ENCODE measurements around the gene MAPKBP1.

MAPKBP1 gene

GRCh38 chr15:41843571-41843970 is 69.3 kb downstream of the MAPKBP1 start:
- Histone ChIP-seq H3K4me1 (ENCODE audit: control insufficient read depth, insufficient read depth, low read length) (no peaks in the 10 kb centered on the region), H3K4me3 (ENCODE audit: low read length) (no peak overlapping the region), H3K4me2 (ENCODE audit: low read length) (no peak overlapping the region), H3K36me3 (ENCODE audit: insufficient read depth, low read length) (no peaks in the 10 kb centered on the region), H3K9ac (ENCODE audit: low read depth, low read length) (no peak overlapping the region), H3K9me3 (replicated peaks; ENCODE audit: low read length) (no peaks in the 10 kb centered on the region), H3K27me3 (ENCODE audit: control insufficient read depth, insufficient read depth, low read length) (no peaks in the 10 kb centered on the region)

DNA sequence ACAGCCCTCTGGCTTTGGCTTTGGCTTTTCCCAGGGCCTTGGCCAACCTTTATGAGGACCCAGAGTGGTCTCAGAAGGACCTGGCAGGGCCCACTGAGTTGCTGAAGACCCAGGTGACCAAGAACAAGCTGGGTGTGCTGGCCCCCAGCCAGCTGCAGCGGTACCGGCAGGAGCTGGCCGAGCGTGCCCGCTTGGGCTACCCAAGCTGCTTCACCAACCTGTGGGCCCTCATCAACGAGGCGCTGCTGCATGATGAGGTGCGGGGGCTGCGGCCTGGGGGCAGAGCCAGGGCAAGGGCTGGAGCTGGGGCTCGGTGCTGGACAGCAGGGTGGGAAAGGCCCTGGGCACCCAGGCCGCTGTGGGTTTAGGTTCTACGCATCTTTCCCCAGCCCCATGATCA is 70.5 kb downstream of the MAPKBP1 start:
- H3K4me3 ChIP-seq (ENCODE audit: low read length), result no peak overlapping the region
- H3K36me3 ChIP-seq (ENCODE audit: insufficient read depth, low read length), result no peaks in the 10 kb centered on the region
- no peak overlapping the region for H3K9ac ChIP-seq (ENCODE audit: low read depth, low read length)
- H3K27me3 ChIP-seq (ENCODE audit: control insufficient read depth, insufficient read depth, low read length), result no peaks in the 10 kb centered on the region
- H3K9me3 ChIP-seq (replicated peaks; ENCODE audit: low read length), result no peaks in the 10 kb centered on the region
- H3K4me1 ChIP-seq (ENCODE audit: control insufficient read depth, insufficient read depth, low read length), result no peaks in the 10 kb centered on the region
- no peak overlapping the region for H3K4me2 ChIP-seq (ENCODE audit: low read length)

- Histone ChIP-seq H3K4me3 (ENCODE audit: low read length) (no peak overlapping the region), H3K9me3 (replicated peaks; ENCODE audit: low read length) (no peaks in the 10 kb centered on the region), H3K9ac (ENCODE audit: low read depth, low read length) (no peak overlapping the region), H3K4me2 (ENCODE audit: low read length) (no peak overlapping the region), H3K27me3 (ENCODE audit: control insufficient read depth, insufficient read depth, low read length) (peaks cover 17% of the 10 kb centered on the region), H3K4me1 (ENCODE audit: control insufficient read depth, insufficient read depth, low read length) (no peaks in the 10 kb centered on the region), H3K36me3 (ENCODE audit: insufficient read depth, low read length) (no peaks in the 10 kb centered on the region)
Measured at GRCh38 chr15:41847206-41847605, 72.9 kb downstream of the MAPKBP1 start.

- no peak overlapping the region for H3K4me2 ChIP-seq (ENCODE audit: low read length)
- H3K4me3 ChIP-seq (ENCODE audit: low read length), result no peak overlapping the region
- H3K27me3 ChIP-seq (ENCODE audit: control insufficient read depth, insufficient read depth, low read length), result peaks cover 19% of the 10 kb centered on the region
- H3K36me3 ChIP-seq (ENCODE audit: insufficient read depth, low read length), result no peaks in the 10 kb centered on the region
- no peak overlapping the region for H3K9ac ChIP-seq (ENCODE audit: low read depth, low read length)
- H3K4me1 ChIP-seq (ENCODE audit: control insufficient read depth, insufficient read depth, low read length), result no peaks in the 10 kb centered on the region
- H3K9me3 ChIP-seq (replicated peaks; ENCODE audit: low read length), result no peaks in the 10 kb centered on the region
Measured at GRCh38 chr15:41847981-41848380, 73.7 kb downstream of the MAPKBP1 start.

DNA sequence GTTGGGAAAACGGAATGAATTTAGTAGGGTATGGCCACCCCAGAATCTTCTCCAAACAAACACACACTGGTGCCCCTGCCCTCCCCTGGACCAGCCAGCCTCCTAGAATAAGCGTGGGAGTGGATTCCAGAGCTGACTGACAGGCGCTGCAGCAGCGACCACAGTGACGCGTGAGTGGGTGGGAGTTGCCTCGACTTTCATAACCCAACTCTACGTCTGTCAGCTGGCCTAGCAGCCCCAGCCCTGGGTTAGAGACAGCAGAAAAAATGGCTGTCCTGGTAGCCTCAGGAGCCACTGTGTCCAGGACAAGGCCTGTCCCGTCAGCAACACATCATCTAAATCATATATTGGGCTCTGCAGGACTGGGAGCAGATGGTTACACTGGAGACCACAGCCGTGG is 74.3 kb downstream of the MAPKBP1 start:
- Histone ChIP-seq H3K4me2 (ENCODE audit: low read length) (no peak overlapping the region), H3K4me1 (ENCODE audit: control insufficient read depth, insufficient read depth, low read length) (no peaks in the 10 kb centered on the region), H3K9ac (ENCODE audit: low read depth, low read length) (no peak overlapping the region), H3K9me3 (replicated peaks; ENCODE audit: low read length) (no peaks in the 10 kb centered on the region), H3K27me3 (ENCODE audit: control insufficient read depth, insufficient read depth, low read length) (peaks cover 23% of the 10 kb centered on the region), H3K4me3 (ENCODE audit: low read length) (no peak overlapping the region), H3K36me3 (ENCODE audit: insufficient read depth, low read length) (no peaks in the 10 kb centered on the region)

DNA sequence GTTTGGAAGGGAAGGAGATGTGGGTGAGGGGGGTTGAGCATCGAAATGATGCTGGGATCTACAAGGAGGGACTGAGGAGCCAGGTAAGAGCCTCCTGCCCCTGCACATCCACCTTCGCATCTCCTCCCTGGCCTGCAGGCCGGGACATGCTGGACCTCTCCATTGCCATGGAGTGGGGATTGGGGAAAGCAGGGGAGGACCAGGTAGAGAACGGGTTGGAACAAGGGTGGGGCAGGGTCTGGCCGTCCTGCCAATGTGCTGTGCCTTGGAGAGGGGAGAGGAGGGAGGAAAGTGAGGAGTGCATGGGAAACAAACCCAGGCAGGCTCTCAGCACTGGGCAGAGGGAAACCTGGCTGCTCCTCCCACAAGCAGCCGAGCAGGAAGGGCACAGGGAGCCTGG is 74.9 kb downstream of the MAPKBP1 start:
- H3K27me3 ChIP-seq (ENCODE audit: control insufficient read depth, insufficient read depth, low read length), result peaks cover 23% of the 10 kb centered on the region

DNA sequence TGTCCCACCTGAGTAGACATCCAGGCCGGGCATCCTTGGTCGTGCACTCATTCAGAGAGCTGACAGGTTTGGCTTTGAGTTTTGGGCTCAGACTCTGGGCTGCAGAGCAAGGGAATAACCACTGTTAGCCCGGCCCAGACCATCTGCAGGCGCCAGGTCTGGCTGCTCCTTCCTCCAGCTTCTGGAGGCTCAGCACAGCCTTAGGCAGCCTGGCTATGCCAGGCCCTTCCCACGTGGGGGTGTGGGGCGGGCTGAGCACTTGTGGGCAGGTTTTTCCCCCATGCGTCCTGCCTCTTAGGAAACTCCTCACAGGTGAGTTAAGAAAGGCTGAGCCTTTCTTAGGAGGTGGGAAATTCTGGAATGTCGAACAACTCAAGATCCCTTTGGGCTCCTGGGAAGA is 75.6 kb downstream of the MAPKBP1 start:
- Histone ChIP-seq H3K9ac (ENCODE audit: low read depth, low read length) (no peak overlapping the region), H3K4me1 (ENCODE audit: control insufficient read depth, insufficient read depth, low read length) (no peaks in the 10 kb centered on the region), H3K36me3 (ENCODE audit: insufficient read depth, low read length) (no peaks in the 10 kb centered on the region), H3K4me2 (ENCODE audit: low read length) (no peak overlapping the region), H3K4me3 (ENCODE audit: low read length) (no peak overlapping the region), H3K27me3 (ENCODE audit: control insufficient read depth, insufficient read depth, low read length) (peaks cover 29% of the 10 kb centered on the region), H3K9me3 (replicated peaks; ENCODE audit: low read length) (no peaks in the 10 kb centered on the region)

More for the DNA sequence above, 74.9 kb downstream of the MAPKBP1 start:
- H3K4me2 ChIP-seq (ENCODE audit: low read length), result no peak overlapping the region
- H3K9me3 ChIP-seq (replicated peaks; ENCODE audit: low read length), result no peaks in the 10 kb centered on the region
- H3K4me1 ChIP-seq (ENCODE audit: control insufficient read depth, insufficient read depth, low read length), result no peaks in the 10 kb centered on the region
- H3K36me3 ChIP-seq (ENCODE audit: insufficient read depth, low read length), result no peaks in the 10 kb centered on the region
- no peak overlapping the region for H3K9ac ChIP-seq (ENCODE audit: low read depth, low read length)
- no peak overlapping the region for H3K4me3 ChIP-seq (ENCODE audit: low read length)

GRCh38 chr15:41850482-41851166 is 76.3 kb downstream of the MAPKBP1 start:
- no peak overlapping the region for H3K4me3 ChIP-seq (ENCODE audit: low read length)
- no peaks in the 10 kb centered on the region for H3K4me1 ChIP-seq (ENCODE audit: control insufficient read depth, insufficient read depth, low read length)
- no peaks in the 10 kb centered on the region for H3K9me3 ChIP-seq (replicated peaks; ENCODE audit: low read length)
- no peak overlapping the region for H3K9ac ChIP-seq (ENCODE audit: low read depth, low read length)
- no peaks in the 10 kb centered on the region for H3K36me3 ChIP-seq (ENCODE audit: insufficient read depth, low read length)
- H3K27me3 ChIP-seq (ENCODE audit: control insufficient read depth, insufficient read depth, low read length), result peaks cover 34% of the 10 kb centered on the region
- no peak overlapping the region for H3K4me2 ChIP-seq (ENCODE audit: low read length)

DNA sequence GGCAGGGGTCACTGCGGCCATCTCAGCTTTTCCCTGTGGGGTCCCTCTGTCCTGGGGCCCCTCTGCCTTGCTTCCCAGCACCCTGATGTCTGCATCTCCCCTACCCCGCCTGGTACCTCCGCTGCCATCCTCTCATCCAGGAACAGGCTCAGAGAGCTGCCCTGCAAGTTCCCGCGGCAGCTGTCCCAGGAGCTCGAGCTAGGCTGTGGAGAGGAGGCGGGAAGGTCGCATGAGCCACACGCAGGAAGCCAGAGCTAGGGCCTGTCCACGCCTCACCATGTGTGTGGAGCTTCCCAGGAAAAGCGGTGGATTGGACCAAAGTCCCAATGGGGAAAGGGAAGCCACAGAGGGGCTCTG is 76.9 kb downstream of the MAPKBP1 start:
- Histone ChIP-seq H3K27me3 (ENCODE audit: control insufficient read depth, insufficient read depth, low read length) (peaks cover 37% of the 10 kb centered on the region), H3K9ac (ENCODE audit: low read depth, low read length) (no peak overlapping the region), H3K36me3 (ENCODE audit: insufficient read depth, low read length) (no peaks in the 10 kb centered on the region), H3K4me2 (ENCODE audit: low read length) (no peak overlapping the region), H3K4me1 (ENCODE audit: control insufficient read depth, insufficient read depth, low read length) (no peaks in the 10 kb centered on the region), H3K4me3 (ENCODE audit: low read length) (no peak overlapping the region), H3K9me3 (replicated peaks; ENCODE audit: low read length) (no peaks in the 10 kb centered on the region)

GRCh38 chr15:41851755-41852370 is 77.6 kb downstream of the MAPKBP1 start:
- no peaks in the 10 kb centered on the region for H3K4me1 ChIP-seq (ENCODE audit: control insufficient read depth, insufficient read depth, low read length)
- no peaks in the 10 kb centered on the region for H3K9me3 ChIP-seq (replicated peaks; ENCODE audit: low read length)
- no peak overlapping the region for H3K4me3 ChIP-seq (ENCODE audit: low read length)

GRCh38 chr15:41852736-41853590 is 78.7 kb downstream of the MAPKBP1 start:
- H3K4me3 ChIP-seq (ENCODE audit: low read length), result no peak overlapping the region
- H3K9ac ChIP-seq (ENCODE audit: low read depth, low read length), result no peak overlapping the region
- H3K27me3 ChIP-seq (ENCODE audit: control insufficient read depth, insufficient read depth, low read length), result peaks cover 37% of the 10 kb centered on the region
- H3K4me2 ChIP-seq (ENCODE audit: low read length), result no peak overlapping the region
- no peaks in the 10 kb centered on the region for H3K4me1 ChIP-seq (ENCODE audit: control insufficient read depth, insufficient read depth, low read length)
- H3K9me3 ChIP-seq (replicated peaks; ENCODE audit: low read length), result no peaks in the 10 kb centered on the region
- no peaks in the 10 kb centered on the region for H3K36me3 ChIP-seq (ENCODE audit: insufficient read depth, low read length)

More at GRCh38 chr15:41851755-41852370, 77.6 kb downstream of the MAPKBP1 start:
- Histone ChIP-seq H3K36me3 (ENCODE audit: insufficient read depth, low read length) (no peaks in the 10 kb centered on the region), H3K9ac (ENCODE audit: low read depth, low read length) (no peak overlapping the region), H3K27me3 (ENCODE audit: control insufficient read depth, insufficient read depth, low read length) (peaks cover 37% of the 10 kb centered on the region), H3K4me2 (ENCODE audit: low read length) (no peak overlapping the region)
